GM19043 (cell line): Measurements from ENCODE around the gene DNAJA2.

Experiments used
- ATAC-seq: cut with Tn5 transposase; IDR thresholded peaks from one replicate; pipeline ENCODE4 v1.9.1; 2021; ENCODE audit warnings: low read depth; ENCODE audit not compliant: unreplicated experiment

The DNAJA2 gene

GRCh38 chr16:46929378-46930332 is 43.8 kb downstream of the DNAJA2 start:
- ATAC-seq: no peak

GRCh38 chr16:46928811-46929210 is 44.7 kb downstream of the DNAJA2 start:
- ATAC-seq: no peak

DNA sequence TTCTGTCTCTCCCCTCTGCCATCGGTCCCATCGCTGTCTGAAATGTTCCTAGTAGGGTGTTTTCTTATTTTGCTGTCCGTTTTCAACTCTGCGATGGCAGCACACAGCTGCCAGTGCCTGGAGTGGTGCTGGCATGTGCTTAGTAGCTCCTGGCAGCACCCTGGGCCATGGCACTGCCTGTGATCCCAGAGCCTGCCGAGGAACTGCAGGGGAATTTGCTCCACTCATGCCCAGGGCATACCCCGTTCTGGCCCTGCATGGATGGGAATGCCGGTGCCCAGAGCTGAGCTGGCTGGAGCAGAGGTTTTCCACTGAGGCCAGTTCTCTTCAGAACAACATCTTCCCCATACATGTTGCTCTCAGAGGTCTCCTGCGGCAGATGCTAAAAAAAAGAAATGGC is 46.2 kb downstream of the DNAJA2 start:
- no peak for ATAC-seq

DNA sequence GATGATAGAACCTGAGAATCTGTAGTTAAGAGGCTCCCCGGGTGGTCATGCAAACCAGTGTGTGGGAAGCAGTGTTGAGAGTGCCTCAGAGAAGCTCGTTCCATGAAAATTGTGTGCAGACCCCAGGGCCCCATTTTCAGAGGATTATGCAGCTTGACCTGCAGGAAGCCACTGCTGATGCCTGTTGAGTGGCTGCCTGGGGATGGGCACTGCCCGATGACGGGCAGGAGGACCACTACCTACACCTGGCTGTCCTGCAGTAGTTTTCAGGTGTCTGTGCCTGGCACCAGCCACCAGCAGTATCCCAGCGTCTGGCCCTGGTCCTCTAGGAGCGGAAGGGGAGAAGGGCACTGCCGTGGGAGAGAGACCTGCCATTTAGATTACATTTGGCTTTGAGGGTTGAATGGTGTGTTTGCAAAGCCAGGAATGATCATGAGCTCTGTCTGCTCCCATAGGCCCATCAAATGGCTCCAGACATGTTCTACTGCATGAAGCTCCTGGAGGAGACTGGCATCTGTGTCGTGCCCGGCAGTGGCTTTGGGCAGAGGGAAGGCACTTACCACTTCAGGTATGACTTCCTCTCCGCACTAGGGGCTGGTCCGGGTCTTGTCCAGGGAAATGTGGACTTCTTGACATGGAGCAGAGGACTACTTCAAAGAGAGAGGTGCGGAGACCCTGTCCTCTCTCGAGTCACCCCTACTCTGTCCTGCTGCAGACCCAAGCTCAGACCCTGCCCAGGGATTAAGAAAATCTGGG is 46.8 kb downstream of the DNAJA2 start:
- no peak for ATAC-seq

GRCh38 chr16:46924402-46924801 is 49.1 kb downstream of the DNAJA2 start:
- ATAC-seq: no peak

DNA sequence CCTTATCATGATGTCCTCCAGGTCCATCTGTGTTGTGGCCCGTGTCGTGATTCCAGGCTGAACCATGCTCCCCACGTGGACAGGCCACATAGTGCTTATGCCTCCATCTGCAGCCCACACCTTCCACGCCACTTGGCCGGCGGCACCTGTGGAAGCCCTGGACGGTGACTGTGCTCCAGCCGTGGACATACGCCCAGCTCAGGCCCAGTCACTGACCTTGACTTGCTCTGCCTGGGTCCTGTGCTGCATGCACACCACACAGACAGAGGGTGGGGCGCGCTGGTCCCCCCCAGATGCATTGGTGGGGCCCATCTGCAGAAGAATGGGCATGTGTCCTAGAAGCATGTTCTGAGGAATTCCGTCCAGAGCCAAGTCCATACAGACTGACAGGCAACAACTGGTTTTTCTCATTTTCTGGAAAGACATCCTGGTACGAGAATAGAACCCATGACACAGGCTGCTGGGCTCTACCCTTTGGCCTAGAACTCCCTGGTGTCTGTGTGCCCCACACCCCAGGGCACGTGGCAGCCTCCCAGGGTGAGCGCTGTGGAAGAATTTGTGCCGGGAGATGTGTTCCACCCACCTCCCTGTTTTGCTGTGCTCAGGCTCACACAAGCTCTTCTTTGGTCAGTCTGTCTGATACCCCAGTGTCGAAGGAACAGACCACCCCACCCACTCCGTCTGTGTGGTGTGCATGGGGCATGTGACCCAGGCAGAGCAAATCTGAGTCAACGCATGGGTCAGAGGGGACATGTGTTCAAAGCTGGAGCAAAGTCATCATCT is 49.8 kb downstream of the DNAJA2 start:
- ATAC-seq: no peak

DNA sequence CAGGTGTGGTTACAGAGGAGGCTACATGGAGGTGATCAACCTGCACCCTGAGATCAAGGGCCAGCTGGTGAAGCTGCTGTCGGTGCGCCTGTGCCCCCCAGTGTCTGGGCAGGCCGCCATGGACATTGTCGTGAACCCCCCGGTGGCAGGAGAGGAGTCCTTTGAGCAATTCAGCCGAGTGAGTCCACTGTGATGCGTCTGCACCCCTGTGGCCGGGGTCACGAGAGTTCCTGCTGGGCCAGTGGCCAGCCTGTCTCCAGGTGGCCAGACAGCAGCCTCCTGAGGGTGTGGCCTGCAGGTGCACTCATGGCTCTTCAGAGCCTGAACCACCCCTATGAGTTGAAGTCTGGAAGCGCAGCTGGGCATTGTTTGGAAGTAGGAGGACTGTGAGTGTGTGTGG is 51.2 kb downstream of the DNAJA2 start:
- ATAC-seq: no peak

DNA sequence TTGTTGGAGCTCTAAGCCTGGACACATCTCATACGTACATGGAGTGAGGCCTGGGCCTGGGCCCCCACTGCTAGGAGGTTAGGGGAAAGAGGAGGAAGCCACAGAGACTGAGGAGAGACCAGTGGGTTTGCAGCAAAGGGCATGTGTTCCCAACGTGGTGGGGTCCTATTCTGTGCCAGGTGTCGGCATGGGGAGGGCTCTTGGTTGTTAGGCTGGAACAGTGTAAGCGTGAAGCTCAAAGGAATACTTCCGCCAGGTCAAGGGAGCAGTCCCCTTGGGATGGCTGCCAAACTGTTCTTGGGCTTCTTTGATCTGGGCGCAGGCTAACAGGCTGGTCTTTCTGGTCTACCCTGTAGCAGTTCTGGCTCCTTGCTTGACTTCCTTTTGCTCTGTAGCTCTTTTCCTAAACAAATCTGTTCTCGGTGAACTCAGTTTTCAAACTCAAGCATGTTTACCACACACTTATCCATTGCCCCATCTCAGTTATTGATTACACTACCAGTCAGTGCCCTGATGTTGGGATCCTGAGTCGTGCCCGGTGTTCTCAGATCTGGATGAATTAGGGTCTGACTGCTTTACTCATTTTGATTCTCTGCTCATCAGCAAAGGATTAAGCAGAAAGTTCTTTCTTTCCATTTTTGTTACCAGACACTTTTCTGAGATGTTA is 52.9 kb downstream of the DNAJA2 start:
- no peak for ATAC-seq

DNA sequence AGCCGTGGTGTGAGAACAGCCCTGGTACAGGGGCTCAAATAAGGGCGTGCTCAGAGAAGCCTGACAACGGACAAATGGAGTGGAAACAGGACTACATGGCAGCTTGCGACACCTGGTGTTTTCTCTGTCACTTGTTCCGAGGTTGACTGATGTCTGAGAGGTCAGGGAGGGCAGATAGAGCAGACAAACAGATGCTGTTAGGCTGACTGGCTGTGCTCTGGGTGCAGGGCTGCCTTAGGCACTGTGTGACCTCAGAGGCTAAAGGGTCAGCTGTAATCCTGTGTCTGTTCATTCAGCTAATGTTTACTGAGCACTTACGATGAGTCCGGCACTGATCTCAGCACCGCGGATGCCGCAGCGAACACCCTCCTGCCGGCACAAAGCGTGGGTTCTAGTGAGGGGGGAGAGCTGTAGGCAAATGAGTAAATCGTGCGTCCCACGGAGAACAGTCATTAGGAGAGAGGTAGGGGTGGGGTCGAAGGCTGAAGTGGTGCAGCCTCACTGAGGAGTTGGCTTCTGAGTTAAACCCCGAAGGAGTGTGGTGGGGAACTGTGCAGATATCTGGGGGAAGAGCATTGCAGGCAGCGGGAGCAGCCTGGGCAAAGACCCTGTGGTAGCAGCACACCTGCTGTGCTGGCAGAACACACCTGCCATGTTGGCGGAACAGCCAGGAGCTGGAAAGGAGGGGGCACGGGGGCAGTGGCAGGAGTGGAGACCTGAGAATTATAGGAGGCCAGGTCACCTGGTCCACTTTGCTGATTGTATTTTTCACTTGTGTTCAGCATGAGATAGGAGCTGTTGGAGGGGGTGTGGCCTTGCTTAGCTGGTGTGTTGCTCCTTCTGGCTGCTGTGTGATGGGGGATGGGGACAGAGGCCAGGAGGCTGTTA is 54.3 kb downstream of the DNAJA2 start:
- ATAC-seq: peak; percentile 85

GRCh38 chr16:46918400-46918799 is 55.1 kb downstream of the DNAJA2 start:
- ATAC-seq: no peak

- ATAC-seq: no peak
Observed at GRCh38 chr16:46916980-46917379, 56.5 kb downstream of the DNAJA2 start.

- no peak for ATAC-seq
Observed at GRCh38 chr16:46915483-46916025, 57.9 kb downstream of the DNAJA2 start.

DNA sequence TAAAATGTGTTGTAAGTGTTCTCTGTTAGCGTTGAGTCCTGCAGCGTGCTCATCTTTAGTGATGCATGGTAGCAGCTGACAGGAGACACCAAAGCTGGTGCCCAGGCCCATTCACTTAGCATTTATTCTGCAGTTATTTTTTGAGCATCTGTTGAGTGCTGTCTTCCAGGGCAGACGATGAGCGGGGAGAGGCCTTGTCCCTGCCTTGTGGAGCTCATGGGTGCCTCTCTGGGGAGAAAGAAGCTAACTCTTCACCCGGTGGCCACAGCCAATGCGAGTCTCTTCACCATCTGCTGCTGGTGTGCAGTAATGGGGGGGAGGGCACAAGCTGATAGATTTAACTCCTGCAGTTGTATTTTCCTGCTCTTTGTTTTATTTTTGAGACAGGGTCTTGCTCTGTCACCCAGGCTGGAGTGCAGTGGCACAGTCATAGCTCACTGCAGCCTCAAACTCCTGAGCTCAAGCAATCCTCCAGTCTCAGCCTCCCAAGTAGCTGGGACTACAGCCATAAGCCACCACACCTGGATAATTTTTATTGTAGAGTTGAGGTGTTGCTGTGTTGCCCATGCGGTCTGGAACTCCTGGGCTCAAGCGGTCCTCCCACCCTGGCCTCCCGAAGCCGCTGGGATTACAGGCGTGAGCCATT is 58.8 kb downstream of the DNAJA2 start:
- no peak for ATAC-seq

DNA sequence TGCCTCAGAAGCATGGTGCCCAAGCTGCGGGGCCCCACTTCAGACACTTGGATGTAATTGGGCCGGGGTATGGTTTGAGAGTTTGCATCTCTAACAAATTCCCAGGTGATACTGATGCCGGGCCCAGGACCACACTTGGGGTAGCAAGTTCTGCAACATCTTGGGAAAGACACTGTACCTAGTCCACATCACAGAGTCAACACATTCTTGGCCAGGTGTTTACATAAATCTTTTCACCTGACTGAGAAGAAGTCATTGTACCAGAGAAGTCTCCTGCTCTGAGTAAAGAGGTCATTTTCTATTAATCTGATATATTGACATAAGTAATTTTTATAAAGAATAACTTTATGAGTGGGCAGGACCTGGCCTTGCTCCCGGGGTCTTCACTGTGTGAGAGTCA is 61.8 kb downstream of the DNAJA2 start:
- ATAC-seq: no peak

- peak; percentile 58 for ATAC-seq
Observed at GRCh38 chr16:46911038-46911437, 62.4 kb downstream of the DNAJA2 start.

DNA sequence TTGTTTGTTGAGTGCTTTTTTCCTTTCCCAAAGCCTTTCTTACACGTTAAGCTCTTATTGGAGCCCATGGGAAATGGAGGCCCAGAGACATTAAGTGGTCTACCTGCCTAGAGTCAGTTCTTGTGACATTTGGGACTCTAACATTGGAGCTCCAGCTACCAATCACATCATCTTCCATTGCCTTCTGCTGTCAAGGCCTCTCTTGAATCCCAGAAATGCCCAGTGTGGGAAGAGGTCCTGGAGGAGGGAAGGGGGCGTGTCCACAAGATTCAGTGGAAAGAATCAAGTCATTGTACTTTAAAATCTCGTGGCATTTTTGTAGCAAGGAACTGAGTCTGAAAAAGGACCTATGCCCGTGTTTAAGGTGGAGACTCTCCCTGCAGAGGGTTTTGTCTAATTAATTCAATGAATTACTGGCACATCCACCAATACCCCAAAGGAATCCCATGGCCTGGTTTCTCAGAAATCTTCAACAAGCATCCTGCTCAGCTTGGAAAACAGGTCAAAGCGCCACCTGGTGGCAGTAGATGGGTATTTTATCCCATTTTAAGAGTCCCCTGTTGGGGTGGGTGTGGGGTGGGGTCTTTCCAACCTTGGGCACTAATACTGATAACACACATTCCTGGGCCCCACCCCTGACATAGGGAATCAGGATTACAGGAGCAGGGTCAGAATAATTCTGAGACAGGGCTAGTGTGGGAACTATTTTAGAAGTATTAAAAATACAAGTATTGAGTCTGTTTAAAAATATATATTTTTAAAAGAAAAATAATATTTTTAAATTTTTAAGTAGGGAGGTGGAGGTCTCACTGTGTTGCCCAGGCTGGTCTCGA is 64.7 kb downstream of the DNAJA2 start:
- ATAC-seq: no peak

GRCh38 chr16:46907061-46907774 is 66.3 kb downstream of the DNAJA2 start:
- ATAC-seq: no peak
